Hematopoietic multipotent progenitor cell treated with erythropoietin and hydrocortisone succinate and interleukin-3 and kit ligand, for 15 days (in vitro differentiated cells): ENCODE measurements around the gene CDC25B.
"Not testable (repeated sequence)": the region's sequence is repeated elsewhere in the genome, so short reads cannot be mapped to it uniquely, and the experiment has no call there.

ENCODE experiments used
- DNase-seq: peaks from one replicate; pipeline ENCODE4 v3.0.0-alpha.2; 2015; ENCODE audit warnings: low spot score

Gene CDC25B

DNA sequence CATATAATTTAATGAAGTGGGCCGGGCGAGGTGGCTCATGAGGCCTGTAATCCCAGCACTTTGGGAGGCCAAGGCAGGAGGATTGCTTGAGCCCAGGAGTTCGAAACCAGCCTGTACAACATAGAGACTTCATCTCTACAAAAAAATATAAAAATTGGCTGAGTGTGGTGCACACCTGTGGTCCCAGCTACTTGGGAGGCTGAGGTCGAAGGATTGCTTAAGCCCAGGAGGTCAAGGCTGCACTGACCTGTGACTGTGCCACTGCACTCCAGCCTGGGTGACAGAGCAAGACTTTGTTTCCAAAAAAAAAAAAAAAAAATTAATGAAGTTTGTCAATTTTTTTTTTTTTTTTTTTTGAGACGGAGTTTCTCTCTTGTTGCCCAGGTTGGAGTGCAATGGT is 33.8 kb downstream of the CDC25B start:
- not testable (repeated sequence) for DNase-seq

DNA sequence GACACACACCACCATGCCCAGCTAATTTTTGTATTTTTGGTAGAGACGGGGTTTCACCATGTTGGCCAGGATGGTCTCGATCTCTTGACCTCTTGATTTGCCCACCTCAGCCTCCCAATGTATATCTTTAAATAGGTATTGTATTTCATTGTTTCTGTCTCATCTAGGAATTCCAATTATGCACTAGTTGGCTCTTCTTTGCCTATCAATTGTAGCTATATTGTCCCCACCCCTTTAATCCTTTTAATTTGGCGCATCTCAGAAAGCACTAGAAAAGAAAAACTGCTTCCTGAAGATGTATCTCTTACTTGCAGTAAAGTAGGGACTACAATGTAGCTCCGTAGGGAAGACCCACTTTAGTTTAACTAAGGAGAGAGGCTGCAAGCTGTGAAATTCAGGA is 40.0 kb downstream of the CDC25B start:
- no peak for DNase-seq

DNA sequence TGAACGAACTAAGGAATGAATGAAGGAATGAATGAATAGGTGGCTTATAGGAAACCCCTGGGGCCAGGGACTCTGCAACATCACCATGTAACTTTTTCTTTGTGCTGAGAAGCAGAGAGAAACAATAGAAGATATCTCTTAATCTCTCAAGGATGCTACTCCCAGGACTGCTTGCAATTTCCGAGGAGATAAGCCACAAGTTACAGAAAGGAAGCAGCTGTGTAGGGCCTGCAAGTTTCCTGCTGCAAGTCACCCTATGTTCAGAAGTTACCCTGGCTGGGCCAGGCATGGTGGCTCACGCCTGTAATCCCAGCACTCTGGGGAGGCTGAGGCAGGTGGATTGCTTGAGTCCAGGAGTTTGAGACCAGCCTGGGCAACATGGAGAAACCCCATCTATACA is 43.2 kb downstream of the CDC25B start:
- no peak for DNase-seq

DNA sequence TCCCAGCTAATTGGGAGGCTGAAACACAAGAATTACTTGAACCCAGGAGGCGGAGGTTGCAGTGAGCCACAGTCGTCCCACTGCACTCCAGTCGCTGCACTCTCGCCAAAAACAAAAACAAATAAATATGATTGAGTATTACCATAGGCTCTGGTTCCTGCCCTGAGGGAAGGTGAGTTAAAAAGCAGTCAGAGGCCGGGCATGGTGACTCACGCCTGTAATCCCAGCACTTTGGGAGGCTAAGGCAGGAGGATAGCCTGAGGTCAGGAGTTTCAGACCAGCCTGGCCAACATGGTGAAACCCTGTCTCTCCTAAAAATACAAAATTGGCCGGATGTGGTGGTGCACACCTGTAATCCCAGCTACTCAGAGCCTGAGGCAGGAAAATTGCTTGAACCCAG is 44.1 kb downstream of the CDC25B start:
- DNase-seq = not testable (repeated sequence)

DNA sequence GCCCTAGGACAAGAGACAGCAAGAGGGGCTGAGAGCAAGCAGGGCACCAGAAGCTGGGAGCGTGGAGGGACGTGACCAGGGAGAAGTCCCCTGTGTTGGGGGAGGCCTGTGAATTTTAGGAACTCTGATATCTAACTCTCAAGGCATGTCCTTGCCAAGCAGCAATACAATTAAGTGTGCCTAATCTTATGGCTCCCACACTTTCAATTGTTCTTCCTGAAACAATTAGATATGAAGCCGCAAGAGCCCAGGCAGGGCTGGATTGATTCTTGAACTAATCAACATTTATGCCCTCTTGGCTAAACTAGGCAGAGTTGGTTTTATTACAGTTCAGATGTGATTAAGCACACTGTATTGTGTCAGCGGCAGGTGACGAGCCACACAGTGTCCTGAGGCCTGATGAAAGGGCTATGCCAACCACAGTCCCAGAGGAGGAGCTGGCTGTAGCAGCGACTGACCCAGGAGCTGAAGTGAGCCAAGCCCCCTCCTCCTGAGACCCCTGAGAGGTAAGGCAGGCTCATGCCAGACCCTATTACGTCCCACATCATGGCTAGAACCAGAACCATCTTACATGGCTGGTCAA is 46.3 kb downstream of the CDC25B start:
- peak; percentile 42 for DNase-seq

DNA sequence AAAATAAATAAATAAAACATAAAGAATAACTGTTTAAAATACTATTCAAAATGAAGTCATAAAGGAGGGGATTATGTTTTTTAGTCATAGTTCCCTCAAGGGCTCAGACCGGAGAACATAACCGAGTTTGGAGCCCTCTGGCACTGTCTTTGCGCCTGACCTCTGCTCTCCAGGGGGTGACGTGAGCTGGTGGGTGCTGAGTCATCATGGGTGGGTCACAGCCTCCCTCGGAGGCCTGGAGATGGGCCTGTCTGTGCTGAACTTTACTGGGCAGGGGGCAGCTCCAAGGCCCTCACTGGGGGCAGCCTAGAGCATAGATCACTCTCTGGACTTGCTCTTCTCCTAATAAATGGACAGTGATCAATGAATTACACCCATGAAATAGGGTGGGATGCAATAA is 47.4 kb downstream of the CDC25B start:
- DNase-seq = peak; percentile 84

DNA sequence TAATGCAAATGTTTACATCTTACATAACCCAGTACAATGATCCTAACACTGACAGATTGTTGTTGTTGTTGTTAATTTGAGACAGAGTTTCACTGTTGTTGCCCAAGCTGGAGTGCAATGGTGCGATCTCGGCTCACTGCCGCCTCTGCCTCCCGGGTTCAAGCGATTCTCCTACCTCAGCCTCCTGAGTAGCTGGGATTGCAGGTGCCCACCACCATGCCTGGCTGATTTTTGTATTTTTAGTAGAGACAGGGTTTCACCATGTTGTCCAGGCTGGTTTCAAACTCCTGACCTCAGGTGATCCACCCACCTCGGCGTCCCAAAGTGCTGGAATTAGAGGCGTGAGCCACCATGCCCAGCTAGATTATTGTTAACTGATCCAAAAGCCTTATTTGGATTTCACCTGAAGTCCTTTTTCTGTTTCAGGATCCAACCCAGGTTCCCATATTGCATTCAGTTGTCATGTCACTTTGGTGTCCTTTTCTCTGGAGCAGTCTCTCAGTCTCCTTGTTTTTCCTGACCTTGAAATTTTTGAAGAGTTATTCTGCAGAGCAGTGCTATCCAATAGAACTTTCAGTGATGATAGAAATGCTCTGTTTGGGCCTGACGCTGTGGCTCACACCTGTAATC is 48.0 kb downstream of the CDC25B start:
- DNase-seq = not testable (repeated sequence)

DNA sequence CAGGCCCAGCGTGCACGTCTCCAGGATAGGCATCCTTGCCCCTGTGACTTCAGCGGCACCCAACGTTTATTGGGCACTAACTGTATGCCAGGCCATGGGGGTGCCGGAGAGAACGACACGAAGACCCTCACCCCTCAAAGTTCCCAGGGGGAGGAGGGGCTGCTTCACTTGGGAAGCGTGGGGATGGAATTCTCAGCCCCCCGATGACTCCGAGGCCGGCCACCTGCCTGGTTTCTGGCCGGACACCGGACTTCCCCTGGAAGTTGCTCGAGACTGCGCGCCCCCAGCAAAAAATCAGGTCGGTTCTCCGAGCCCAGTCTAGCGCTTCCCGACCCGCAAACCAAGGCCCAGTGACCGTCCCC is 50.2 kb downstream of the CDC25B start:
- no peak for DNase-seq

DNA sequence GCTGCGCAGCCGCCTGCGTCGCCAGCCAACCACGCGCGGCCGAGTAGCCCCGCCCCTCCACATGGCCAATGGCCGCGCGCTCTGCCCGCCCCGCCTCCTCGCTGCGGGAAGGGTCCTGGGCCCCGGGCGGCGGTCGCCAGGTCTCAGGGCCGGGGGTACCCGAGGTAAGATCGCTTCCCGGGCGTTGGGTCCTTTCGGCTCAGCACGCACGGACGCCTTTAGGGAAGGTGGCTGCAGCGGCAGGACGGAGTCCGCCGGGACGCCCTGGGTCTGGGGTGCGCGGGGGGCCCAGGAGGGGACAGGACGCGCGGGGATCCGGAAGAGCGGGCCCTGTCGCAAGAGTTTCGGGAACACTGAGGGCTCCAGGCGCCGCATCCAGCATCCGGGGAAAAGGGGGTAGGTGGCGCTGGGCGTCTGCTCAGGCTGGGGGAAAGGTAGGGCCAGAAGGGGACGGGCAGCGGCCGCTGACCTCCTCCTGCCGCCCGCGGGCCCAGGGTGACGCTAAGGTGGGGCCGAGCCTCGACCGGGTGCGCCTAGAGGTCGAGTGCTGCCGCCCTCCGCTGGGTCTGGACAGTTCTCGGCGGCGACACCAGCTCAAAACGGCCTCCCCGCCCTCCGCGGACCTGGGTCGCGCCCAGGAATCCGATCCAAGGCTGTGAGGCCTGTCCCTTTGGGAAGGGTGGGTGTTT is 50.8 kb downstream of the CDC25B start, which contains the start of gene MAVS:
Gene MAVS (plus strand): TSS at position 95 of the 689 bp plus-strand sequence. CDS start 7,791 bp downstream, outside the sequence.
- DNase-seq = peak; percentile 86

DNA sequence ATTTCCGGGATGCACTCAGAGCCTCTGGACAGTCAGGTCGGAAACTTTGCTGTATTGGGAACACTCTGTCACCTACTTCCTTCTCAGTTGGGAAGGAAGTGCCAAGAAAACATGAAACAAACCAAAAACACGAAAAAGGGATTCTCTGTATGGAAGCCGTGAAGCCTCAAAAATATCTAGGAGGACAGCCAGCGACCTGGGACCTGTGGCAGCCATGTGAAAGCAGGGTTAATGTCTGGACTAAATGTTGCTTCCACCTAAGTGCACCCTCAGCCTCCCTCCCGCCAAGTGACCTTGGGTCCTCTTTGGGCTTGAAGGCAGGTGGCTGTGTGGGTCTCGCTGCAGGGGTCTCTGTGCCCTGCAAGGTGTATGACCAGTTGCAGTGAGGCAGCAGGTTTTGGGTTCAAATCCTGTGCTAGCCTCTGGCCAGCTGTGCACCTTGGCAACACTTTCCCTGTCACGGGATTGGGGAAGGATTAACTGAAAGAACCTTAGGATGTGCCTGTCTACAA is 51.4 kb downstream of the CDC25B start:
- DNase-seq = no peak

DNA sequence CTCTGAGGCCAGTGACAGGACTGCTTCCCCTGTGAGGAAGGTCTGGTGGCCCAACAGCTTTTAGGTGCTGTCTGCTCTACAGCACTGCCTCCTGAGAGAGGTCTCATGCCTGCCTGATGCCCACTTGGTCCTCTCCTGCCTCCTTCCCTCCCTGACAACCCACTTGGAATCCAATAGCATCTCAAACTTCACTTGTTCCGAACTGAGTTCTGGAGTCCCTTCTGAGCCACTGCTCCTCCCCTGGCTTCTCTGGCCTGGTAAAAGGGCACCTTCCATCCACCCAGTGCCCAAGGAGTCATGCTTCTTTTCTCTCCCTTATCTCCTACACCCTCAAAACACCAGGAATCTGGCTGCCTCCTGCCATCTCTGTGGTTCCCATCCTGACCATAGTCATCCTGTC is 52.5 kb downstream of the CDC25B start:
- DNase-seq = no peak

DNA sequence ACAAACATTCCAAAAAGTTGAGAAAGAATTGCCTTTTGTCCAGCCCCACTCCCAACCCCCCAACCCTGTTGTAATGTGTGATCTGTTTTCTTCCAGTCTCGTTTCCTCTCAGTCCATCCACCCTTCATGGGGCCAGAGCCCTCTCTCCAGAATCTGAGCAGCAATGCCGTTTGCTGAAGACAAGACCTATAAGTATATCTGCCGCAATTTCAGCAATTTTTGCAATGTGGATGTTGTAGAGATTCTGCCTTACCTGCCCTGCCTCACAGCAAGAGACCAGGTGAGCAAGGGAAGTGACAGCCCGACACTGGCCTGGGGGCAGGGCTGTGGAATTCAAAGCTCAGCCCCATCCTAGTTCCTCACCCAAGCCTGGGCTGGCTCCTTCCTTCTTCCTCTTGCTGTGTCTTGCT is 58.4 kb downstream of the CDC25B start:
- DNase-seq = no peak
